ENCODE data around the gene PAX8. TPM values are rescaled to one million over a fixed set of nuclear protein-coding genes. Genes with fewer than 3 reads are reported as not detected.
"Not testable (repeated sequence)": the region's sequence is repeated elsewhere in the genome, so short reads cannot be mapped to it uniquely, and the experiment has no call there.

The PAX8 gene
- 1 to 10 TPM in 1 of 3 donors, under 1 TPM in 2; 0.73 to 1.1 (median 0.98) TPM for total RNA-seq

DNA sequence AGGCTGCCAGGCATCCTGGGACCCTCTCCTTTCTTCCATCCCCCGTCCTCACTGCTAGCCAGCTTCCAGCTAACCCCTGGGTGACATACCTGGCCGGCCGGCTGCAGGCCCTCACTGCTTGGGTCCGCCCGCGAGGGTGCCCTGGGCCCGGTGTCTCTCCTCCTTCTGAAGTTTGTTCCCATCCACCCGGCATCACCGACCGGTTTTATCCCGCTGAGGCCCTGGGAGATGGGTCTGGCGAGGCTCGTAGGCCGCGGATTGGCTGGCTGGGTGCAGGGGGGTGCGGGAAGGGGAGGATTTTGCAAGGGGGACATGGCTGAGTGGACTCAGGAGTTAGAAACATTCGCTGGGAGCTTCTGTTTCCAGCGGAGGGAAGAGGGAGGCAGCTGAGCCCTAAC, at the start of gene PAX8:
Gene PAX8 (minus strand): TSS at position 180 of the 398 bp plus-strand sequence. CDS start 527 bp downstream, outside the sequence.
- H3K4me3 Mint-ChIP-seq = no peak within 1 kb of the TSS
- DNase-seq (no peak), ATAC-seq (no peak)
- H3K4me1 Mint-ChIP-seq (ENCODE audit: low read depth) = peaks cover 12% of the 10 kb centered on the region
- no peaks in the 10 kb centered on the region for H3K9me3 Mint-ChIP-seq
- peaks cover 52% of the 10 kb centered on the region for H3K27me3 Mint-ChIP-seq (ENCODE audit: low read depth)
- no peaks in the 10 kb centered on the region for H3K36me3 Mint-ChIP-seq (ENCODE audit: insufficient read depth)

DNA sequence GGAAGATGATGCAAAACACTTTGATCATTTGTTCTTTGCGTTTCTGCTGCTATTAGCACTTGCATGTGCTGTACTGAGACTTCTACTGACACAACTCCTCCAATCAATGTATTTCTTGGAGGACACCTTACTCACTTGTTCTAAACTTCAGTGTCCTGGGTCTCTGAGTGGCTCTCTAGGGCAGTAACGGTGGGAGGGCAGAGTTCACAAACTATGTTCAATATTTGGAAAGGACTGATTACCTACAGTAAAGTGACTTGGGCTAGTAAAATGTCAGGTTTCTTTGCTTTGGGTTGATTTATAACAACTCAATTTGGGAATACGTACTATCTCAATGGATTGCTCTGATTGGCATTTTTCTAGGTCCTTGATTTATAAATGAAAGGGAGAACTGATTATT, 49.3 kb upstream of the PAX8 start:
- no peak overlapping the region for H3K4me3 Mint-ChIP-seq
- no peak for DNase-seq
- peaks cover 15% of the 10 kb centered on the region for H3K4me1 Mint-ChIP-seq (ENCODE audit: low read depth)
- H3K9me3 Mint-ChIP-seq = no peaks in the 10 kb centered on the region
- peaks cover 11% of the 10 kb centered on the region for H3K27me3 Mint-ChIP-seq (ENCODE audit: low read depth)
- no peaks in the 10 kb centered on the region for H3K36me3 Mint-ChIP-seq (ENCODE audit: insufficient read depth)
- no peak for ATAC-seq

DNA sequence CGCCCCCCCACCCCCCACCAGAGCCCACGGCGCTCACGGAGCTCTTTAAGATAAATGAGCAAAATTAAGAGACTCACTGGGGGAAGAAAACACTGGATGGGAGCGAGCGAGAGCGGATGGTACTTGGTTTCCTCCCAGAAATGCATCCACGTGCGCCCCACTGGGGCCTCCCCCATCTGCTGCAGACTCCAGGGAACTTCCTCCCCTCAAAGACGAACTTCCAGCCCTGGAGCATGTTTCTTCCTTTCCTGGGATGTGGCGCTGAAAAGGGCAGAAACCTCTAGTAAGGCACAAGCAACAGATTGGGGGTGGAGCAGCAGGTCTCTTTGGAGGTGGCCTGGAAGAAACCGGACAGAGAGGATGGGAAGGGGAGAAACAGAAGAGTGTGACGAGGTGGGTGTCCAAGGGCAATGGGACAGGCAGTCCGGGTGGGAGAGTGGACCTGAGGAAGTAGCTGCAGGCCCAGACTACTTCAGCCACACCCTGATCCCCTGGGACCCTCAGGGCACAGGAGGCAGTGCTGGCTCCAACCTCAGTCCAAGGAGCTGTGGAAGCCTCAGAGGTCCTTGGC, 46.5 kb upstream of the PAX8 start:
- DNase-seq; H3K9me3 Mint-ChIP-seq; ATAC-seq; H3K36me3 Mint-ChIP-seq (ENCODE audit: insufficient read depth): not testable (repeated sequence)
- Mint-ChIP-seq H3K4me3 (peak overlapping the region; percentile 72), H3K27me3 (ENCODE audit: low read depth) (peaks cover 15% of the 10 kb centered on the region), H3K4me1 (ENCODE audit: low read depth) (peaks cover 15% of the 10 kb centered on the region)

DNA sequence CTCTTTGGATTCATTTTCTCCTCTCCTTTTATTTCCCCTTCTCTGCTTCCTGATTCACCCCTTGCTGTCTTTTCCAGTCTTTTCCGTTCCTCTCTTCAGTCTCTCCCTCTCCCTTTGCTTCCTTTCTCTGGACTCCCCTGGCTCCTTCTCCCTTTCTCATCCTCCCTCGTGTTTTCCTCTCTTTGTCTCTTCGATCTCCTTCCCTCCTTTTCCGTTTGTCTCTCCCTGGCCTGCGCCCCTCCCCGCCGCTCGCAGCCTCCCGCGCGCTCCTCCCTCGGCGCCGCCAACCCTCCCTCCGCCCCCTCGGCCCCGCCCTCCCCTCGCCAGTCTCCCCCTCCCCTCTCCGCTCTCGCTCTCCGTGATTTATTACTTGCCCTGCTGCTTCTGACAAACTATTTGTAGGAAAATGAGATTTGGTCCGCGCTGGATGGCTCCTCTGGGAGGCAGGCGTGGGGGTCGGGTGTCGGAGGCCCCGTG, 46.0 kb upstream of the PAX8 start:
- peak; percentile 47 for DNase-seq
- no peaks in the 10 kb centered on the region for H3K9me3 Mint-ChIP-seq
- peaks cover 15% of the 10 kb centered on the region for H3K4me1 Mint-ChIP-seq (ENCODE audit: low read depth)
- H3K27me3 Mint-ChIP-seq (ENCODE audit: low read depth) = peaks cover 12% of the 10 kb centered on the region
- peak overlapping the region; percentile 63 for H3K4me3 Mint-ChIP-seq
- no peaks in the 10 kb centered on the region for H3K36me3 Mint-ChIP-seq (ENCODE audit: insufficient read depth)
- peak; percentile 81 to 90 for ATAC-seq

DNA sequence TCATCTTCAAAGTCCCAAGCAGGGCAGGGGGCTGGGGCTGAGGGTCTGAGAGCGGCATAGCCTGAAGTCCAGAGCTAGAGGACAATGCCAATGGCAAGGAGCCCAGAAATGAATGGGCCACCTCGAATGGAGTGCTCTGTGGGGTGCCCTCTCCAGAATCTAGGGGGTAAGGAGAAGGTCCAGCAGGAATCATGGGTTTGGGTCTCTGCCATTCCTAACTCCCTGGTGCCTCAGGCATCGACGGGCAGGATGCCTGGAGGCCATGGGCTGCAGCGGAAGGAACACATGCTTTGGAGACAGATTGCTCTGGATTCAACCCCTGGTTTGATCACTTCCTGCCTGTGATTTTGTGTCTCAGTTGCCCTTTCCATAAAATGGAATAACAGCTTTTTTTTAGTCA, 44.4 kb upstream of the PAX8 start:
- H3K27me3 Mint-ChIP-seq (ENCODE audit: low read depth); H3K36me3 Mint-ChIP-seq (ENCODE audit: insufficient read depth); DNase-seq; H3K9me3 Mint-ChIP-seq; ATAC-seq; H3K4me3 Mint-ChIP-seq: not testable (repeated sequence)
- H3K4me1 Mint-ChIP-seq (ENCODE audit: low read depth) = peaks cover 12% of the 10 kb centered on the region

DNA sequence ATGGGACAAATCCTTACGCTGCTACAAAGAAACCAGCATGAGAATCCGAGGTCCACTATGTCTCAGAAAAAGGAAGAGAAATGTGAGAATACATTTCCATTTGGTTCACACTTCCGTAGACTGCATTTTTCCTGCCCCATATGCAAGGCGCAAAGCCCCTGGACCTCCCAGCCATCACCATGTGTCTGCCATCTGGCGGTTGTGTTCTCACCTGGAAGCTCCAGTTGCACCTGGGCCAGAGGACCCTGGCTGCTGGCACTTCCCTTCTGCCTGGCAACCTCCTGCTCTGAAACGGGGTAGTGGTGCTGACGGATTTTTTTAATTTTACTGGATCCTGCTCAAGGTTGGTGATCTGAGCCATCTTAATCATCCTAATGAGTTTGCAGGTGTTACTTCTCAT, 41.4 kb upstream of the PAX8 start:
- H3K27me3 Mint-ChIP-seq (ENCODE audit: low read depth) = peaks cover 24% of the 10 kb centered on the region

DNA sequence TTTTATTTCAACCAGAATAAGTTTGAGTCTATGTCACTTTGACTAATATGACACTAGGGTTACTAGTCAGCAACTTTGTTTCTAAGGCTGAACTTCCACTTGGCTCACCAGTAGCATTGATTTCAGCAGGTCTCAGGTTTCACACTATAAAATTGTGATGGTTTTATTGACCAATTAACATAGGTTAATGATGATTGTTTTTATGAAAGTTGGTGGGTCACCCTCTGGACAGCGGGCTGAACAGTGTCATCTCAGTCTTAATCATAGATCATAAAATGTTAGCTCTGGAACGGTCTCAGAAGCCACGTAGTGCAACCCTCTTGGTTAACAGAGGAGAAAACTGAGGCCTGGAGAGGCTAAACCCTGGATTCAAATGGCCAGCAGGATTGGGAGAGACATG, 40.2 kb upstream of the PAX8 start:
- not testable (repeated sequence) for DNase-seq; H3K4me3 Mint-ChIP-seq; H3K9me3 Mint-ChIP-seq; H3K4me1 Mint-ChIP-seq (ENCODE audit: low read depth); ATAC-seq; H3K36me3 Mint-ChIP-seq (ENCODE audit: insufficient read depth)
- H3K27me3 Mint-ChIP-seq (ENCODE audit: low read depth) = peaks cover 20% of the 10 kb centered on the region

More for the DNA sequence above, 41.4 kb upstream of the PAX8 start:
- H3K9me3 Mint-ChIP-seq; H3K36me3 Mint-ChIP-seq (ENCODE audit: insufficient read depth); H3K4me1 Mint-ChIP-seq (ENCODE audit: low read depth); H3K4me3 Mint-ChIP-seq; ATAC-seq; DNase-seq: not testable (repeated sequence)

DNA sequence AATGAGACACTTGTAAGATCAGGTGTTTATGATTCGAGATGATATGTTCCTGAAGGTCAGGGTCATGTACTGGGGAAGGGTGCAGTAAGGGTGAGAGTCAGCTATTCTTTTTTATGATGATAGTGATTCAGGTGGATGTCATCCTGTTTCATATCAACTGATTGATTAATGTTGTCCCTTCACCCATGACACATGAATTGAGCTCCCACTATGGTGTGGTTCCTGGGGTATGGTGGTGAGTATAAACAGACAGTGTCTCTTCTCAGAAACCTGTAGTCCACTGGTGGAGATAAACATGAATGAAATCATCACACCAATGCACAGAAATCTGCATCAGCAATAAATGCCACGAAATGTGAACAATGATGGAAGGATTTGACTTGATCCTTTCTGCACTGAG, 37.4 kb upstream of the PAX8 start:
- Mint-ChIP-seq H3K4me1 (ENCODE audit: low read depth) (no peaks in the 10 kb centered on the region), H3K27me3 (ENCODE audit: low read depth) (peaks cover 20% of the 10 kb centered on the region), H3K36me3 (ENCODE audit: insufficient read depth) (no peaks in the 10 kb centered on the region), H3K9me3 (no peaks in the 10 kb centered on the region), H3K4me3 (no peak overlapping the region)
- DNase-seq = no peak
- ATAC-seq = peak; percentile 37 to 43

DNA sequence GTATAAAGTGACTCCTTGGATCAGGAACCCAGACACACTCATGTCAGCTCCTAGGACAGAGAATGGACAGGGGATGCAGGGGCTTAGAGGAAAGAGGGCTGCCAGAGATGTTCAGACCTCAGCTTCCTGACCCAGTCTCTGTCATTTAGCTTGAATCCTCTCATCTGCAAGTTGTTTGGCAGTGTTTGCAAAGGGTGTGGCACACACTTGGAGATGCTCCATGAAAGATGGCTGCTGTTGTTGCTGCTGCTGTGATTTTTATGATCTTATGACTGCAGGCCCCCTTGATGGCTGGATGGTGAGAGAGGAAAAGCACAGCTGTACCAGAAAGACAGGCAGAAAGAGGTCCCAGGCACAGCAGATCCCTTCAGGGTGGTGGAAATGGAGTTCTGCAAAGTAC, 35.9 kb upstream of the PAX8 start:
- not testable (repeated sequence) for H3K9me3 Mint-ChIP-seq; H3K4me1 Mint-ChIP-seq (ENCODE audit: low read depth); H3K4me3 Mint-ChIP-seq; H3K36me3 Mint-ChIP-seq (ENCODE audit: insufficient read depth); ATAC-seq; DNase-seq
- H3K27me3 Mint-ChIP-seq (ENCODE audit: low read depth) = peaks cover 20% of the 10 kb centered on the region

DNA sequence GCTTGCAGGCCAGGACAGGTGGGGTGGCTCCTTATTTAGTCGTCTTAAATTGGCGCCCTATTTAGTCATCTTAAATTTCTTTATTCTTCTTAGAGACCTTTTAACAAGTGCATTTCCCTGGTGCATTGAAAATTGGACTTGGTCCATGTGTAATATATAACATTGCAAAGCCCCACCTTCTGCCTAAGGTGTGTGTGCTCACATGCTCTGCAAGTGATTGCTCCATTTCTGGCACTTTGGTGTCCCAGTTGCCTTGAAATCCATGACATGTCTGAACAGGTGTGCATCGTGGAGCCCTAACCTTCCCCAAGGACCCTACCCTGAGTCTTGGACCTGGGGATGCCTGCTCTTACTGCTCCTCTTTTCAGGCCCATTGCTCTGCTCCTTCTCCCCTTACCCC, 35.5 kb upstream of the PAX8 start:
- not testable (repeated sequence) for DNase-seq, H3K9me3 Mint-ChIP-seq

DNA sequence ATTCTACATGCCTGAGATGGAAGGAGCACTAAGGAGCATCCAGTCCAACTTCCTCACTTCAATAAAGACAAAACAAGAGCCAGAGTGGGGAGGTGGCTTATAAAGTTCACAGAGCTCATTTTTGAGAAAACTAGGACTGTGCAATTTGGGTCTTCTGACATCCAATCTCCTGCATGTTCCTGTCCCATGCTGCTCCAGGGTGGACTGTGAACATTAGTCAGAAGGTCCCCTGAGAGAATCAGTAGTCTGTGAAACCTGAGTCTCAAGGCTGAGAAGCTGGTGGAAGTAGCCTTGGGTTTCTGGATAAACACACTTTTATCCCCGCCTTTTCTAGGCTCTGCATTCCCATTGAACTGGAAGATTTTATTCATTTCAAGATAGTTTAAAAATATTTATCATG, 33.1 kb upstream of the PAX8 start:
- not testable (repeated sequence) for H3K4me3 Mint-ChIP-seq; ATAC-seq; DNase-seq; H3K36me3 Mint-ChIP-seq (ENCODE audit: insufficient read depth); H3K4me1 Mint-ChIP-seq (ENCODE audit: low read depth); H3K9me3 Mint-ChIP-seq
- peaks cover 25% of the 10 kb centered on the region for H3K27me3 Mint-ChIP-seq (ENCODE audit: low read depth)

More for the DNA sequence above, 35.5 kb upstream of the PAX8 start:
- H3K4me3 Mint-ChIP-seq; H3K36me3 Mint-ChIP-seq (ENCODE audit: insufficient read depth); H3K4me1 Mint-ChIP-seq (ENCODE audit: low read depth); ATAC-seq: not testable (repeated sequence)
- H3K27me3 Mint-ChIP-seq (ENCODE audit: low read depth) = peaks cover 20% of the 10 kb centered on the region

DNA sequence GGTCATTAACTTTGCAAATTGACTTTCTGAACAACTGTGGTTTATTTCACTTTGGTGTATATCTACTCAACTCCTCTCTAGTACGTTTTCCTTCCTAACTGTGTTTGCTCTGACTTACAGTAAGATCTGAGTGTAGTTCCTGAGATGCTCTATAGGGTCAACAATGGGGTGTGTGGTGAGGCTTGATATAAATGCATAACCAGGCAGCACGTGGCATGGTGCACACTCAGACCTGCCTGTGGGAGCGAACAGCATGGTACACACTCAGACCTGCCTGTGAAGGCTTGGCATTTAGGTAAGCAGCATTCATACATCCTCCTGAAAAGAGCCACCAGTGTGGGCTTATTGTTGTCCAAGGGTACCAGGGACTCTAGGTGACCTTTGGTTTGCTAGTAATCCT, 32.5 kb upstream of the PAX8 start:
- H3K4me1 Mint-ChIP-seq (ENCODE audit: low read depth); ATAC-seq; H3K9me3 Mint-ChIP-seq; H3K4me3 Mint-ChIP-seq; DNase-seq; H3K36me3 Mint-ChIP-seq (ENCODE audit: insufficient read depth): not testable (repeated sequence)
- H3K27me3 Mint-ChIP-seq (ENCODE audit: low read depth) = peaks cover 20% of the 10 kb centered on the region

DNA sequence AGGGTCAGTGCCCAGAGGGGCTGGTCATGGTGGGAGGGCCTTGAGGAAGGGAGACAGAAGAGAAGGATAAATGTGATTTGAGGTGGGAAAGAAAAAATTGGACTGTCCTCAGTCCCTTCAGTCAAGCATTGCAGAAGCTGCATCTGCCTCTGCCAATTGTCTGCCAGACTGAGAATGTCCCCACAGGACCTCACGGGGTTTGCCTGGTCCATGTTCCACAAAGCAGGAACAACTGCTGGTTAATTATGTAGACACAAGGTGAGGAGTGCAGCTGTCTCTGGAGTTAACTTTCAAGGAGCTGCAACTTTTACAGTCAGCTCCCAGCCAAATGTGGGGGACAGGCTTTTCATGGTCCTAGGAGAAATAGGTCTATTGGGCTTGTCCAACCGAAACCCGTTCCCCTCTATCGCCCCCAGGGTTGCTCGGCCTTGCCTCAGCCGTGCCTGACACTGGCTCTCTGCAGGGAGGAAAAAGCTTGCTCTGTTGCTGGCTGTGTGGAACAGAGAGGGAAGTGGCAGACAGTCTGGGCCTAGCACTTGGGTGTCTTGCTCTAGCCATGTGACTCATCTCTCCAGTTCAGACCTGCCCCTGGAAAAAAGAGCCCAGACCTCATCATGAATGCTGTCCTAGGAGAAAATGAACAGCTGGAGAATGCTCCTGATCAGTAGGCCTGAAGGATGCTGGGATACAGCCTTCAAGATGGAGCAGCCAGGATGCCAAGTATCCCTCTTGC, 31.1 kb upstream of the PAX8 start:
- H3K36me3 Mint-ChIP-seq (ENCODE audit: insufficient read depth) = no peaks in the 10 kb centered on the region
- DNase-seq (no peak), ATAC-seq (no peak)
- no peaks in the 10 kb centered on the region for H3K9me3 Mint-ChIP-seq
- H3K27me3 Mint-ChIP-seq (ENCODE audit: low read depth) = peaks cover 17% of the 10 kb centered on the region
- H3K4me3 Mint-ChIP-seq = no peak overlapping the region
- H3K4me1 Mint-ChIP-seq (ENCODE audit: low read depth) = no peaks in the 10 kb centered on the region

DNA sequence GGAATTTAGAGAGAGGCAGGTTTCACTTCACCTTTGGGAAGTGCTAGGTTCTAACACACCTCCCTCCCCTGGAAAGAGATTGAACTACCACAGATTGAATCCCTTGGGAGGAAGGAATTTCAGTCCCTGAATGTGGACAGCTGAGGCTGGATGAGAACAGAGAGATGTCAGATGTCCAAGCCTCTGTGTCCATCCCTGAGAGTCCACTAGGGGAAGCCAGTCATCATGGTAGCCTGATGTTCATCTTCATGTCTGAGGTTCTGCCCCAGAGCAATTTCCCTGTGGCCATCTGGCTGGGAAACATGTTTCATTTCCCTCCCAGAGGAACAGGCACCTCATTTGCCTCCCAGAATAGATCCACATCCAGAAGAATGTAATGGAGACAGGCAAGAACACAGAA, 30.1 kb upstream of the PAX8 start:
- peaks cover 16% of the 10 kb centered on the region for H3K27me3 Mint-ChIP-seq (ENCODE audit: low read depth)
- not testable (repeated sequence) for H3K9me3 Mint-ChIP-seq; H3K36me3 Mint-ChIP-seq (ENCODE audit: insufficient read depth); H3K4me1 Mint-ChIP-seq (ENCODE audit: low read depth); ATAC-seq; DNase-seq; H3K4me3 Mint-ChIP-seq

DNA sequence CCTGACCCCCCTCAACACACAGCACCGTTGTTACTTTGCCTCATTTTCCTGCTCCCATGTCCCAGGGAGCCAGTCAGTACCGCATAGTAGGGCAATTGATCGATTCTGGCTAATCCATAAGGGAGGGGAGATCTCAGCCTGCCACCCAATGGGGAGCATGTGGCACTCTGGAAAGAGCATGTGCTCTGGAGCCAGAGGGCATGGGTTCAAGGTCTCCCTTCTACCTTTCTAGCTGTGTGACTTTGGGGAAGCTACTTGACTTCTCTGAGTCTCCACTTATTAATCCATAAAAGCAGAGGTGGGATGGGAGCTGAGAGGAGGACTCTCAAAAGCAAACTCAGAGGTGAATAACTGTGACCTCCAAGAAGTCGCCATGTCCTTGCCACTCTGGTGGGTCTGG, 27.5 kb upstream of the PAX8 start:
- H3K27me3 Mint-ChIP-seq (ENCODE audit: low read depth) = peaks cover 15% of the 10 kb centered on the region
- H3K4me1 Mint-ChIP-seq (ENCODE audit: low read depth); ATAC-seq; H3K4me3 Mint-ChIP-seq; H3K36me3 Mint-ChIP-seq (ENCODE audit: insufficient read depth); H3K9me3 Mint-ChIP-seq; DNase-seq: not testable (repeated sequence)

Measured in activated T-cell treated with anti-CD3 and anti-CD28 coated beads, Interleukin-2, amount 50 U/mL, for 4 hours (primary cell).